ENCODE results near the gene CCDC73. TPM values are rescaled to one million over a fixed set of nuclear protein-coding genes. Genes with fewer than 3 reads are reported as not detected.

CCDC73 gene
- polyA plus RNA-seq, 1 of the 3 experiments (the other 2 are of a cell fraction) = not detected

DNA sequence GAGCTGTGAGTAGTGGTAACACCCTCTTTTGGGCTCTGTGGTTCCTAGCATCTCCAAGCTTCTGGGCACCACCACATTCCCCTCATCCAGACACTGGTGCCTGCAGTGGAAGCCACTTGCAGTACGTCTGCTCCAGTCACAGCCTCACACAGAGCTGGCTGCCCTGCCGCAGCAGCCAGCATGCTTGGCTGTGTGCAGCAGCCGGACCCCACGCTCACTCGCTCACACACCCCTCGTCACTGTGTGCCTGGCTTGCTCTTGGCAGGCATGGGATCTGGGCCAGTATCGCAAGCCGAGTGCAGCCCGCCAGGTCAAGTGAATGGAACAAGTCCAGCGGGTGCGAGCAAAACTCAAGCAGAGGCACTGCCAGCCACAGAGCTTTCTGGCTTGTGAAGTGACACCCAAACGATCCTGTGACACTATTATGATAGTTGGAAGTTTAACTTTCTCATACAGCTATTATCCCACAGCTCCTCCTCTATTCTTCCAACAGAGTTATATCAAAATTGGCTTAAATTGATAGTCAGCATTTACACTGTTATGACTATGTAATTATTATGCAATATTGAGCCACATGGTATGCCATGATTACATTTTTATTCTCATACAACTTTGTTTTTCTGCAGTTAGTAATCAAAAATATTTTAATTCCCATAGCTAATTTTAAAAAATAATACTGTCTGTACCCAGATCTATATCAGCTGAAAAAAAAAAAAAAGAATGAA is 89.0 kb downstream of the CCDC73 start:
- Histone ChIP-seq H4K20me1 (ENCODE audit: insufficient read depth) (no peaks in the 10 kb centered on the region), H3F3A (replicated peaks; ENCODE audit: insufficient read depth) (peaks cover 22% of the 10 kb centered on the region), H3K4me3 (ENCODE audit: low read depth in 2 of 2, low read length in 1 of 2) (no peak overlapping the region), H3K9ac (no peak overlapping the region), H3K36me3 (replicated peaks in 1 of 2; ENCODE audit: control insufficient read depth in 1 of 2, insufficient read depth in 2 of 2, low read length in 1 of 2) (no peaks in the 10 kb centered on the region), H3K9me2 (no peaks in the 10 kb centered on the region), H3K9me3 (no peaks in the 10 kb centered on the region), H3K4me1 (ENCODE audit: control insufficient read depth in 1 of 2, insufficient read depth in 2 of 2, low read depth in 1 of 2, low read length in 1 of 2) (peaks cover 0 to 17% of the 10 kb centered on the region in 2 experiments; a peak in 2 of 4 replicates), H3K27me3 (ENCODE audit: insufficient read depth) (no peaks in the 10 kb centered on the region), H2AFZ (ENCODE audit: low read depth) (no peak overlapping the region), H3K4me2 (peak overlapping the region; percentile 42; the same call in 1 of the 2 replicates), H3K79me2 (ENCODE audit: insufficient read depth) (no peaks in the 10 kb centered on the region), H3K27ac (ENCODE audit: low read depth in 2 of 2, low read length in 1 of 2) (peak overlapping the region in 1 of 2 experiments; percentile 93; a peak in 1 of 4 replicates)
- DNase-seq = no peak
- CTCF ChIA-PET = interaction anchor here (0.9 kb wide), 1 partner anchor 9 kb away, joined by 5 read pairs; no protein-coding TSS in a partner anchor
- WGBS (ENCODE audit: low lambda C conversion rate) = 73% methylated on average over 10 of the region's 12 CpGs
- TF ChIP-seq, protein P1, sequence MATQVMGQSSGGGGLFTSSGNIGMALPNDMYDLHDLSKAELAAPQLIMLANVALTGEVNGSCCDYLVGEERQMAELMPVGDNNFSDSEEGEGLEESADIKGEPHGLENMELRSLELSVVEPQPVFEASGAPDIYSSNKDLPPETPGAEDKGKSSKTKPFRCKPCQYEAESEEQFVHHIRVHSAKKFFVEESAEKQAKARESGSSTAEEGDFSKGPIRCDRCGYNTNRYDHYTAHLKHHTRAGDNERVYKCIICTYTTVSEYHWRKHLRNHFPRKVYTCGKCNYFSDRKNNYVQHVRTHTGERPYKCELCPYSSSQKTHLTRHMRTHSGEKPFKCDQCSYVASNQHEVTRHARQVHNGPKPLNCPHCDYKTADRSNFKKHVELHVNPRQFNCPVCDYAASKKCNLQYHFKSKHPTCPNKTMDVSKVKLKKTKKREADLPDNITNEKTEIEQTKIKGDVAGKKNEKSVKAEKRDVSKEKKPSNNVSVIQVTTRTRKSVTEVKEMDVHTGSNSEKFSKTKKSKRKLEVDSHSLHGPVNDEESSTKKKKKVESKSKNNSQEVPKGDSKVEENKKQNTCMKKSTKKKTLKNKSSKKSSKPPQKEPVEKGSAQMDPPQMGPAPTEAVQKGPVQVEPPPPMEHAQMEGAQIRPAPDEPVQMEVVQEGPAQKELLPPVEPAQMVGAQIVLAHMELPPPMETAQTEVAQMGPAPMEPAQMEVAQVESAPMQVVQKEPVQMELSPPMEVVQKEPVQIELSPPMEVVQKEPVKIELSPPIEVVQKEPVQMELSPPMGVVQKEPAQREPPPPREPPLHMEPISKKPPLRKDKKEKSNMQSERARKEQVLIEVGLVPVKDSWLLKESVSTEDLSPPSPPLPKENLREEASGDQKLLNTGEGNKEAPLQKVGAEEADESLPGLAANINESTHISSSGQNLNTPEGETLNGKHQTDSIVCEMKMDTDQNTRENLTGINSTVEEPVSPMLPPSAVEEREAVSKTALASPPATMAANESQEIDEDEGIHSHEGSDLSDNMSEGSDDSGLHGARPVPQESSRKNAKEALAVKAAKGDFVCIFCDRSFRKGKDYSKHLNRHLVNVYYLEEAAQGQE (IDR thresholded peaks at IDR 0.05; ENCODE audit: low read depth, low read length) = no peak
- no peak for TF ChIP-seq RCOR1 (IDR thresholded peaks at IDR 0.05; ENCODE audit: low read length)
- TF ChIP-seq EZH2phosphoT487 (IDR thresholded peaks at IDR 0.05; ENCODE audit: borderline replicate concordance, low read depth) = no peak
- no peak for TF ChIP-seq POLR2AphosphoS5 (IDR thresholded peaks at IDR 0.05; ENCODE audit: low read depth, low read length)
- TF ChIP-seq RAD21 (IDR thresholded peaks at IDR 0.05; ENCODE audit: low read length) = no peak
- no peak for TF ChIP-seq TCF12 (IDR thresholded peaks at IDR 0.05)
- TF ChIP-seq YY1 (IDR thresholded peaks at IDR 0.05; ENCODE audit: low read depth) = no peak
- TF ChIP-seq, protein P2, sequence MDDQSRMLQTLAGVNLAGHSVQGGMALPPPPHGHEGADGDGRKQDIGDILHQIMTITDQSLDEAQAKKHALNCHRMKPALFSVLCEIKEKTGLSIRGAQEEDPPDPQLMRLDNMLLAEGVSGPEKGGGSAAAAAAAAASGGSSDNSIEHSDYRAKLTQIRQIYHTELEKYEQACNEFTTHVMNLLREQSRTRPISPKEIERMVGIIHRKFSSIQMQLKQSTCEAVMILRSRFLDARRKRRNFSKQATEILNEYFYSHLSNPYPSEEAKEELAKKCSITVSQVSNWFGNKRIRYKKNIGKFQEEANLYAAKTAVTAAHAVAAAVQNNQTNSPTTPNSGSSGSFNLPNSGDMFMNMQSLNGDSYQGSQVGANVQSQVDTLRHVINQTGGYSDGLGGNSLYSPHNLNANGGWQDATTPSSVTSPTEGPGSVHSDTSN (IDR thresholded peaks at IDR 0.05) = no peak
- TF ChIP-seq TEAD4 (IDR thresholded peaks at IDR 0.05; ENCODE audit: borderline replicate concordance, insufficient read depth) = no peak
- POLR2A ChIA-PET = no interaction called here

DNA sequence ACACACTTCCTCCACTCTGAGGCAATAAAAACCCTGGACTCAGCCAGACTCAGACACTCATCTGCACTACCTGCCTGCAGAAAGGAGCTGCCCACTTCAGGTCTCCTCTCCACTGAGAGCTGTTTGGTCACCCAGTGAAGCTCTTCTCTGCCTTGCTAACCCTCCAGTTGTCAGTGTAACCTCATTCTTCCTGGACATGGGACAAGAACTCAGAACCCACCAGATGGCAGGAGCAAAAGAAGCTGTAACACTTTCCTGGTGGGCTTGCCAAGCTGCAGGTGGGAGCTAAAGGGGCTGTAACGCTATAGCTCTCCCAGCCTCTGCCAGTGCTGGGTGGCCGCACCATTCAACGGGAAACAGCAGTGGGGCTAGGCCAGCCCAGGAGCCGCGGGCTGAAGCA is 89.7 kb downstream of the CCDC73 start:
- Histone ChIP-seq H3K4me3 (ENCODE audit: low read depth in 2 of 2, low read length in 1 of 2) (no peak overlapping the region), H4K20me1 (ENCODE audit: insufficient read depth) (no peaks in the 10 kb centered on the region), H3K9me3 (no peaks in the 10 kb centered on the region), H3K79me2 (ENCODE audit: insufficient read depth) (no peaks in the 10 kb centered on the region), H3K9me2 (no peaks in the 10 kb centered on the region), H3K27me3 (ENCODE audit: insufficient read depth) (no peaks in the 10 kb centered on the region), H3K4me1 (ENCODE audit: control insufficient read depth in 1 of 2, insufficient read depth in 2 of 2, low read depth in 1 of 2, low read length in 1 of 2) (peaks cover 0 to 17% of the 10 kb centered on the region in 2 experiments; a peak in 2 of 4 replicates), H2AFZ (ENCODE audit: low read depth) (no peak overlapping the region), H3K36me3 (replicated peaks in 1 of 2; ENCODE audit: control insufficient read depth in 1 of 2, insufficient read depth in 2 of 2, low read length in 1 of 2) (no peaks in the 10 kb centered on the region), H3K4me2 (no peak overlapping the region), H3K27ac (ENCODE audit: low read depth in 2 of 2, low read length in 1 of 2) (no peak overlapping the region), H3K9ac (no peak overlapping the region), H3F3A (replicated peaks; ENCODE audit: insufficient read depth) (peaks cover 22% of the 10 kb centered on the region)
- no peak for DNase-seq
- CTCF ChIA-PET = interaction anchor here (0.9 kb wide), 1 partner anchor 10 kb away, joined by 5 read pairs; no protein-coding TSS in a partner anchor
- TF ChIP-seq RXRA (IDR thresholded peaks at IDR 0.05; ENCODE audit: borderline replicate concordance, low read depth) (no peak), GABPA (IDR thresholded peaks at IDR 0.05; ENCODE audit: low read depth) (no peak), NRF1 (IDR thresholded peaks at IDR 0.05; ENCODE audit: low read depth, low read length) (no peak), SIN3A (IDR thresholded peaks at IDR 0.05; ENCODE audit: borderline replicate concordance, low read depth, low read length) (no peak), SMC3 (IDR thresholded peaks at IDR 0.05; ENCODE audit: low read depth, low read length) (no peak), FOSL2 (IDR thresholded peaks at IDR 0.05; ENCODE audit: borderline replicate concordance, low read depth) (no peak), MXI1 (IDR thresholded peaks at IDR 0.05; ENCODE audit: low read depth, low read length) (no peak), YY1 (IDR thresholded peaks at IDR 0.05; ENCODE audit: low read depth) (no peak), GATA2 (CRISPR knock-in tag; IDR thresholded peaks at IDR 0.05) (no peak), EP300 (IDR thresholded peaks at IDR 0.05; ENCODE audit: borderline replicate concordance in 1 of 2, low read depth in 1 of 2, low read length in 1 of 2) (no peak), FOXJ3 (CRISPR knock-in tag; IDR thresholded peaks at IDR 0.05) (no peak), POLR2AphosphoS5 (IDR thresholded peaks at IDR 0.05; ENCODE audit: low read depth, low read length) (no peak)
- TF ChIP-seq, protein P3, sequence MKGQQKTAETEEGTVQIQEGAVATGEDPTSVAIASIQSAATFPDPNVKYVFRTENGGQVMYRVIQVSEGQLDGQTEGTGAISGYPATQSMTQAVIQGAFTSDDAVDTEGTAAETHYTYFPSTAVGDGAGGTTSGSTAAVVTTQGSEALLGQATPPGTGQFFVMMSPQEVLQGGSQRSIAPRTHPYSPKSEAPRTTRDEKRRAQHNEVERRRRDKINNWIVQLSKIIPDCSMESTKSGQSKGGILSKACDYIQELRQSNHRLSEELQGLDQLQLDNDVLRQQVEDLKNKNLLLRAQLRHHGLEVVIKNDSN (IDR thresholded peaks at IDR 0.05; ENCODE audit: borderline replicate concordance, low read depth) = no peak
- TF ChIP-seq, protein P4, sequence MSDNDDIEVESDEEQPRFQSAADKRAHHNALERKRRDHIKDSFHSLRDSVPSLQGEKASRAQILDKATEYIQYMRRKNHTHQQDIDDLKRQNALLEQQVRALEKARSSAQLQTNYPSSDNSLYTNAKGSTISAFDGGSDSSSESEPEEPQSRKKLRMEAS (IDR thresholded peaks at IDR 0.05; ENCODE audit: low read depth) = no peak
- WGBS (ENCODE audit: low lambda C conversion rate) = 81% methylated on average over 3 of the region's 5 CpGs
- POLR2A ChIA-PET = no interaction called here

All from SK-N-SH (cell line).